GM12878 (cell line): Measurements from ENCODE around the gene RASIP1. TPM values are rescaled to one million over a fixed set of nuclear protein-coding genes. Genes with fewer than 3 reads are reported as not detected.

Source experiments
- ATAC-seq: fragments of 200-7000 bp; cut with Tn5 transposase; 3 replicates; pipeline ENCODE4 v1.9.1; 2020; ENCODE audit warnings: mild to moderate bottlenecking, moderate library complexity
- BruUV-seq: library from RNA; stranded (reverse); fragments of 400-500 nt; replicated peaks from 2 replicates; lab custom pipeline; 2021; lab: Mats Ljungman, UMichigan
- CTCF ChIA-PET: fragments of 300-600 bp; sonication (Branson Sonifier 250); formaldehyde crosslinking; extraction: SDS; loops from one replicate; lab custom pipeline; 2021; ENCODE audit warnings: inconsistent platforms; lab: Yijun Ruan, JAX
- POLR2A ChIA-PET: fragments of 350-600 bp; formaldehyde crosslinking; extraction: SDS; loops from one replicate; lab custom pipeline; 2021; ENCODE audit warnings: inconsistent platforms; lab: Charles Lee
- RAD21 ChIA-PET: fragments of 300-600 bp; sonication (Branson Sonifier 250); formaldehyde crosslinking; loops from one replicate; lab custom pipeline; 2023; ENCODE audit warnings: antibody characterized with exemption; ENCODE audit not compliant: unreplicated experiment; lab: Charles Lee
- SMC1A ChIA-PET: fragments of 300-600 bp; sonication (Branson Sonifier 250); formaldehyde crosslinking; loops from one replicate; lab custom pipeline; 2023; ENCODE audit not compliant: unreplicated experiment, uncharacterized antibody; lab: Charles Lee
- DNase-seq: peaks from one replicate; pipeline ENCODE4 v3.0.0-alpha.2; 2011; ENCODE audit warnings: low read depth, low spot score
- FAIRE-seq: peaks from 3 replicates; lab custom pipeline; 2011; peaks lifted over from hg19 to GRCh38; lab: Jason Lieb, UNC
- H2AFZ ChIP-seq: 2 replicates; pipeline ENCODE4 v1.6.0; 2011; ENCODE audit warnings: low read depth, low read length, control low read depth; ENCODE audit not compliant: control insufficient read depth
- H3K27ac ChIP-seq: 2 replicates; pipeline ENCODE4 v1.5.1; 2011; ENCODE audit warnings: control low read depth; ENCODE audit not compliant: control insufficient read depth, insufficient read depth
- H3K27me3 ChIP-seq, 2 experiments: replicated peaks in 1 of 2; 2 replicates each; pipeline versions ENCODE4 v1.6.0 to v1.6.1; 2011; ENCODE audit warnings: low read length in 1 of 2; ENCODE audit not compliant: control insufficient read depth in 2 of 2, insufficient read depth in 2 of 2
- H3K36me3 ChIP-seq, 2 experiments: 2 replicates each; pipeline ENCODE4 v1.5.1; 2011; ENCODE audit warnings: low read length in 1 of 2; ENCODE audit not compliant: control insufficient read depth in 2 of 2, insufficient read depth in 2 of 2
- H3K4me1 ChIP-seq: 2 replicates; pipeline ENCODE4 v1.6.1; 2011; ENCODE audit warnings: mild to moderate bottlenecking, low read length, moderate library complexity, mixed read lengths; ENCODE audit not compliant: control insufficient read depth, insufficient read depth
- H3K4me2 ChIP-seq: 2 replicates; pipeline ENCODE4 v1.6.0; 2011; ENCODE audit warnings: control low read depth; ENCODE audit not compliant: control insufficient read depth, insufficient read depth
- H3K4me3 ChIP-seq: fragments of 200-600 bp; sonication (generic); 2 replicates; pipeline ENCODE4 v1.5.1; 2016
- H3K79me2 ChIP-seq: 2 replicates; pipeline ENCODE4 v1.6.0; 2011; ENCODE audit warnings: low read length; ENCODE audit not compliant: control insufficient read depth, insufficient read depth
- H3K9ac ChIP-seq: 2 replicates; pipeline ENCODE4 v1.8.0; 2011; ENCODE audit warnings: low read length, control low read depth, mixed read lengths; ENCODE audit not compliant: control insufficient read depth, insufficient read depth
- H3K9me3 ChIP-seq: replicated peaks from 3 replicates; pipeline ENCODE4 v1.5.1; 2011; ENCODE audit warnings: mild to moderate bottlenecking, low read length; ENCODE audit not compliant: control insufficient read depth, insufficient read depth
- H4K20me1 ChIP-seq: 2 replicates; pipeline ENCODE4 v1.6.0; 2011; ENCODE audit not compliant: control insufficient read depth, insufficient read depth
- ATF7 ChIP-seq: fragments of 450-650 bp; IDR thresholded peaks from 2 replicates; pipeline ENCODE4 v1.6.1; 2016; ENCODE audit warnings: low read depth, mild to moderate bottlenecking
- EZH2 ChIP-seq: IDR thresholded peaks from 2 replicates; pipeline ENCODE4 v1.6.1; 2012; ENCODE audit warnings: low read depth, mild to moderate bottlenecking, control low read depth, inconsistent platforms, low read length, borderline replicate concordance; ENCODE audit not compliant: control insufficient read depth
- MXI1 ChIP-seq: fragments of 150-350 bp; IDR thresholded peaks from 2 replicates; pipeline ENCODE4 v1.6.1; 2011; ENCODE audit warnings: low read depth, mild to moderate bottlenecking, inconsistent platforms, low read length, improper control_type of control experiment
- POLR2AphosphoS2 ChIP-seq: IDR thresholded peaks from 2 replicates; pipeline ENCODE4 v1.6.1; 2011; ENCODE audit warnings: low read depth, mild to moderate bottlenecking, low read length, improper control_type of control experiment, moderate library complexity
- ZNF207 ChIP-seq: fragments of 450-650 bp; IDR thresholded peaks from 2 replicates; pipeline ENCODE4 v1.6.1; 2014; ENCODE audit warnings: antibody characterized with exemption, mild to moderate bottlenecking, borderline replicate concordance
- ZNF622 ChIP-seq: fragments of 450-650 bp; IDR thresholded peaks from 2 replicates; pipeline ENCODE4 v1.6.1; 2017; ENCODE audit warnings: mild to moderate bottlenecking, inconsistent platforms
- WGBS: methylation state at CpG from one replicate; pipeline ENCODE4 v1.1.6; 2016; ENCODE audit warnings: low lambda C conversion rate; ENCODE audit not compliant: insufficient replicate concordance, insufficient coverage; ENCODE audit errors: missing lambda C conversion rate; 5-methylcytosine and 5-hydroxymethylcytosine counted together
- in situ Hi-C: fragments of 300-500 bp; cut with MboI; formaldehyde crosslinking; loops from 9 replicates; pipeline ENCODE4 v1.14.3; 2018; ENCODE audit warnings: mixed read lengths
- intact Hi-C: fragments of 100-400 bp; cut with micrococcal nuclease; formaldehyde crosslinking; loops from one replicate; pipeline ENCODE4 v1.14.2; 2022; ENCODE audit not compliant: unreplicated experiment
- polyA plus RNA-seq, 11 experiments: library from polyadenylated mRNA; depleted of rRNA in 4 of 11; unstranded in 6 of 11; stranded (reverse) in 5 of 11; fragments of >200 nt; fragmentation: Nextera tagmentation in 4 of 11; fragmentation: Illumina TruSeq in 1 of 11; extraction: Ambion mirVana in 4 of 11; extraction: Trizol in 1 of 11; gene quantifications; 1 replicate in 1 of 11; 2 replicates in 10 of 11; pipeline versions ENCODE4 v1.2.1 to v1.2.3, GENCODE V29; 2011 to 2016; ENCODE audit warnings: inconsistent platforms in 2 of 11, missing spikeins in 2 of 11, low read depth in 1 of 11
- total RNA-seq, 4 experiments: library from RNA; depleted of rRNA in 3 of 4; stranded (reverse); fragments of >200 nt in 3 of 4; fragmentation: Illumina TruSeq in 1 of 4; extraction: Trizol in 1 of 4; gene quantifications; 2 replicates each; pipeline versions ENCODE4 v1.2.1 to v1.2.3, GENCODE V29; 2013 to 2021
- TF ChIP-seq, protein P1 (sequence below): IDR thresholded peaks from 2 replicates; pipeline ENCODE4 v1.6.1; 2012; ENCODE audit warnings: mild to moderate bottlenecking, low read depth, low read length

The RASIP1 gene
- total and polyA plus RNA-seq, 10 of the 15 experiments (the other 5 are each of a cell fraction or from before 2014, with no cell fraction given): 0.08 TPM; not detected in 9

DNA sequence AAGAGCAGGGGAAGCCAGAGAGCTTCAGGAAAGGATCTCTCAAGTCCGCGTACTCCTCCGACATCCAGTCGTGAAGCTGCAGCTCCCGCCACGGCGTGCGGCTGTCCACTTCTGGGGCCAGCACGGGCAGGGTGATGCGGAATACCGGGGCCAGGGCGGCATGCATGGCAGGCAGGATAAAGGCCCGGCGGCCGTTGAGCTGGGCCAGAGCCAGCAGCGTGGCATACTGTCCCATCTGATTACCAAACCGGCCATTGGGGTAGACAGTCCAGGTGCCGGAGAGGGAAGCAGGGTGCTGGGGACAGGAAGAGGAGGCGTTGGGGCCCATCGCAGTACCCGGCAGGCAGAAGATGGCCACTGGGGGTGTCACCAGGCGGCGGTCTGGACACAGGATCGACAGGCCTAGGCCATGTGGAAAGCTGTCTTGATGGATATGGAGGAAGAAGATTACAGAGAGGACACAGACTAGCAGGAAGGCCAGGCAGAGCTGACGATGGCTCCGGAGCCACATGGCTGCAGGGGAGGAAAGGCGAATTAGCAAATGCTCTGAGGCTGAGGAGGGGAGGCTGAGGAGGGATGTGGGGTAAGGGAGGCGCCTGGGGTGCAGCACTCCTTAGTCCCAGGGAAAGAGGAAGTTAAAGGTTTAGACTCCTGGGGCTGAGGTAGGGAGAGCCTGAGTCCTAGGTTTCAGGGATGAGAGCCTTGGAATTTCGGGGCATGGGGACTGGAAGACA is 10.5 kb upstream of the RASIP1 start (continued):
- TF ChIP-seq POLR2AphosphoS2 (no peak), EZH2 (no peak), ZNF207 (no peak), ZNF622 (no peak)

DNA sequence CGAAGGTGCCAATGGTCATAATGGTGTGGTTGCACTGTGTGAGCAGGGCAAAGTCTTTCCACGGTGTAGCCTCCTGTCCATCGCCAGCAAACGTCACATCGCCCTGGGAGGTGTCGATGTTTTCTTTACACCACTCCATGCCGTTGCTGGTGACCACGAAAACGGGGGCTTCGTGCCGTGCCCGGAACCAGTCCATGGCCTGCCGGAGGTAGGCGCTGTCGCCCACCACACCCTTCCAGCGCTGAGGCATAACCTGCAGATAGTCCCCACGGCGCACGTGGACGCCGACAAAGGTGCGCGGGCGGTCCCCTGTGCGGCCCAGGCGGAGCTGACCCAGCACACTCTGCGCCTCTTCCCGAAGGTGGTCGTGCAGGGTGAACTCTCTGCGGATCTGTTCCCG is 9.9 kb upstream of the RASIP1 start:
- H3K79me2 ChIP-seq: no peaks in the 10 kb centered on the region
- RAD21 ChIA-PET: no interaction called here
- CTCF ChIA-PET: no interaction called here
- FAIRE-seq (no peak), DNase-seq (no peak), ATAC-seq (no peak)
- H3K27ac ChIP-seq: no peak overlapping the region
- BruUV-seq: no TSS peak
- peaks cover 2 to 6% of the 10 kb centered on the region in 2 experiments; a peak in 3 of 4 replicates for H3K27me3 ChIP-seq
- H3K36me3 ChIP-seq: no peaks in the 10 kb centered on the region
- 65% methylated on average over 28 of the region's 31 CpGs for WGBS
- POLR2A ChIA-PET: no interaction called here
- SMC1A ChIA-PET: no interaction called here
- no peaks in the 10 kb centered on the region for H3K4me1 ChIP-seq
- H4K20me1 ChIP-seq: no peaks in the 10 kb centered on the region
- in situ Hi-C loops: no loop called here
- H2AFZ ChIP-seq: no peak overlapping the region
- no peak overlapping the region for H3K4me3 ChIP-seq
- intact Hi-C loops: no loop called here
- no peak overlapping the region for H3K9ac ChIP-seq
- no peak for TF ChIP-seq POLR2AphosphoS2
- no peak for TF ChIP-seq MXI1
- TF ChIP-seq, protein P1, sequence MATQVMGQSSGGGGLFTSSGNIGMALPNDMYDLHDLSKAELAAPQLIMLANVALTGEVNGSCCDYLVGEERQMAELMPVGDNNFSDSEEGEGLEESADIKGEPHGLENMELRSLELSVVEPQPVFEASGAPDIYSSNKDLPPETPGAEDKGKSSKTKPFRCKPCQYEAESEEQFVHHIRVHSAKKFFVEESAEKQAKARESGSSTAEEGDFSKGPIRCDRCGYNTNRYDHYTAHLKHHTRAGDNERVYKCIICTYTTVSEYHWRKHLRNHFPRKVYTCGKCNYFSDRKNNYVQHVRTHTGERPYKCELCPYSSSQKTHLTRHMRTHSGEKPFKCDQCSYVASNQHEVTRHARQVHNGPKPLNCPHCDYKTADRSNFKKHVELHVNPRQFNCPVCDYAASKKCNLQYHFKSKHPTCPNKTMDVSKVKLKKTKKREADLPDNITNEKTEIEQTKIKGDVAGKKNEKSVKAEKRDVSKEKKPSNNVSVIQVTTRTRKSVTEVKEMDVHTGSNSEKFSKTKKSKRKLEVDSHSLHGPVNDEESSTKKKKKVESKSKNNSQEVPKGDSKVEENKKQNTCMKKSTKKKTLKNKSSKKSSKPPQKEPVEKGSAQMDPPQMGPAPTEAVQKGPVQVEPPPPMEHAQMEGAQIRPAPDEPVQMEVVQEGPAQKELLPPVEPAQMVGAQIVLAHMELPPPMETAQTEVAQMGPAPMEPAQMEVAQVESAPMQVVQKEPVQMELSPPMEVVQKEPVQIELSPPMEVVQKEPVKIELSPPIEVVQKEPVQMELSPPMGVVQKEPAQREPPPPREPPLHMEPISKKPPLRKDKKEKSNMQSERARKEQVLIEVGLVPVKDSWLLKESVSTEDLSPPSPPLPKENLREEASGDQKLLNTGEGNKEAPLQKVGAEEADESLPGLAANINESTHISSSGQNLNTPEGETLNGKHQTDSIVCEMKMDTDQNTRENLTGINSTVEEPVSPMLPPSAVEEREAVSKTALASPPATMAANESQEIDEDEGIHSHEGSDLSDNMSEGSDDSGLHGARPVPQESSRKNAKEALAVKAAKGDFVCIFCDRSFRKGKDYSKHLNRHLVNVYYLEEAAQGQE: no peak
- TF ChIP-seq ATF7: no peak
- H3K9me3 ChIP-seq: peaks cover 2% of the 10 kb centered on the region; the same call in 1 of the 3 replicates
- H3K4me2 ChIP-seq: no peak overlapping the region
